Measurements from ENCODE around the gene CREBBP.
"Not testable (repeated sequence)": the region's sequence is repeated elsewhere in the genome, so short reads cannot be mapped to it uniquely, and the experiment has no call there.

Gene CREBBP

GRCh38 chr16:3904875-3905274 is 24.4 kb upstream of the CREBBP start:
- no peak for TF ChIP-seq ZNF274 (IDR thresholded peaks at IDR 0.05; ENCODE audit: low read depth, low read length)
- H3K4me3 ChIP-seq (ENCODE audit: low read length), result no peak overlapping the region

GRCh38 chr16:3890091-3890490 is 9.6 kb upstream of the CREBBP start:
- no peak overlapping the region for H3K4me3 ChIP-seq (ENCODE audit: low read length)
- no peak for TF ChIP-seq ZNF274 (IDR thresholded peaks at IDR 0.05; ENCODE audit: low read depth, low read length)

GRCh38 chr16:3889059-3889458 is 8.5 kb upstream of the CREBBP start:
- H3K4me3 ChIP-seq (ENCODE audit: low read length), result no peak overlapping the region
- no peak for TF ChIP-seq ZNF274 (IDR thresholded peaks at IDR 0.05; ENCODE audit: low read depth, low read length)

- not testable (repeated sequence) for H3K4me3 ChIP-seq (ENCODE audit: low read length)
Observed at GRCh38 chr16:3885999-3886398, 5.5 kb upstream of the CREBBP start.

GRCh38 chr16:3884398-3884797 is 3.9 kb upstream of the CREBBP start:
- no peak for TF ChIP-seq ZNF274 (IDR thresholded peaks at IDR 0.05; ENCODE audit: low read depth, low read length)
- H3K4me3 ChIP-seq (ENCODE audit: low read length), result no peak overlapping the region

- H3K4me3 ChIP-seq (ENCODE audit: low read length), result no peak overlapping the region
- TF ChIP-seq ZNF274 (IDR thresholded peaks at IDR 0.05; ENCODE audit: low read depth, low read length), result no peak
Observed at GRCh38 chr16:3882531-3882930, 2.0 kb upstream of the CREBBP start.

GRCh38 chr16:3881499-3881990 is 1.0 kb upstream of the CREBBP start:
- no peak for TF ChIP-seq ZNF274 (IDR thresholded peaks at IDR 0.05; ENCODE audit: low read depth, low read length)
- H3K4me3 ChIP-seq (ENCODE audit: low read length), result no peak overlapping the region; the same call in 1 of the 2 replicates

GRCh38 chr16:3879887-3880564 is 487 bp downstream of the CREBBP start:
- no peak for TF ChIP-seq ZNF274 (IDR thresholded peaks at IDR 0.05; ENCODE audit: low read depth, low read length)
- H3K4me3 ChIP-seq (ENCODE audit: low read length), result peak overlapping the region; percentile 81

GRCh38 chr16:3879258-3879886 is 1.1 kb downstream of the CREBBP start:
- no peak for TF ChIP-seq ZNF274 (IDR thresholded peaks at IDR 0.05; ENCODE audit: low read depth, low read length)
- peak overlapping the region; percentile 81 for H3K4me3 ChIP-seq (ENCODE audit: low read length)

- H3K4me3 ChIP-seq (ENCODE audit: low read length), result peak overlapping the region; percentile 81
- TF ChIP-seq ZNF274 (IDR thresholded peaks at IDR 0.05; ENCODE audit: low read depth, low read length), result no peak
Observed at GRCh38 chr16:3878610-3879009, 1.9 kb downstream of the CREBBP start.

- no peak overlapping the region for H3K4me3 ChIP-seq (ENCODE audit: low read length)
- no peak for TF ChIP-seq ZNF274 (IDR thresholded peaks at IDR 0.05; ENCODE audit: low read depth, low read length)
Observed at GRCh38 chr16:3876695-3877094, 3.8 kb downstream of the CREBBP start.

GRCh38 chr16:3876160-3876559 is 4.4 kb downstream of the CREBBP start:
- no peak overlapping the region for H3K4me3 ChIP-seq (ENCODE audit: low read length)
- no peak for TF ChIP-seq ZNF274 (IDR thresholded peaks at IDR 0.05; ENCODE audit: low read depth, low read length)

- TF ChIP-seq ZNF274 (IDR thresholded peaks at IDR 0.05; ENCODE audit: low read depth, low read length), result no peak
Observed at GRCh38 chr16:3874794-3875692, 5.5 kb downstream of the CREBBP start.

GRCh38 chr16:3874242-3874641 is 6.3 kb downstream of the CREBBP start:
- no peak for TF ChIP-seq ZNF274 (IDR thresholded peaks at IDR 0.05; ENCODE audit: low read depth, low read length)
- no peak overlapping the region for H3K4me3 ChIP-seq (ENCODE audit: low read length)

More at GRCh38 chr16:3874794-3875692, 5.5 kb downstream of the CREBBP start:
- no peak overlapping the region for H3K4me3 ChIP-seq (ENCODE audit: low read length)

All from GM08714 (cell line).